Kidney (tissue), 14 donors: ENCODE measurements around the gene CHD6. TPM values are rescaled to one million over a fixed set of nuclear protein-coding genes. Genes with fewer than 3 reads are reported as not detected.

Experiments
- DNase-seq, 5 donors: peaks; one replicate each; pipeline ENCODE4 v3.0.0-alpha.2; 2013 to 2020
- FAIRE-seq: peaks from 2 replicates; lab custom pipeline; 2012; peaks lifted over from hg19 to GRCh38; lab: Jason Lieb, UNC
- H3K27ac ChIP-seq, 2 donors: one replicate each; pipeline ENCODE4 v1.7.0; 2013; ENCODE audit warnings: low read depth in 2 of 2, low read length in 2 of 2, inconsistent platforms in 1 of 2
- H3K27me3 ChIP-seq: one replicate; pipeline ENCODE4 v1.7.1; 2013; ENCODE audit warnings: low read length, inconsistent platforms; ENCODE audit not compliant: control insufficient read depth, insufficient read depth
- H3K36me3 ChIP-seq, 3 donors: one replicate each; pipeline versions ENCODE4 v1.7.0 to v1.7.1; 2013; ENCODE audit warnings: low read length in 3 of 3, control low read depth in 1 of 3, inconsistent platforms in 1 of 3; ENCODE audit not compliant: insufficient read depth in 3 of 3, control insufficient read depth in 2 of 3
- H3K4me1 ChIP-seq, 3 donors: one replicate each; pipeline versions ENCODE4 v1.7.0 to v1.7.1; 2013; ENCODE audit warnings: low read length in 3 of 3, inconsistent platforms in 1 of 3, low read depth in 1 of 3; ENCODE audit not compliant: control insufficient read depth in 2 of 3, insufficient read depth in 2 of 3
- H3K4me3 ChIP-seq, 3 donors: one replicate each; pipeline versions ENCODE4 v1.7.0 to v1.8.1; 2013; ENCODE audit warnings: low read length in 3 of 3, control low read depth in 1 of 3, inconsistent platforms in 1 of 3
- H3K9ac ChIP-seq, 3 donors: one replicate each; pipeline versions ENCODE4 v1.7.0 to v1.7.1; 2013; ENCODE audit warnings: low read length in 3 of 3, control low read depth in 1 of 3, inconsistent platforms in 1 of 3
- H3K9me3 ChIP-seq, 3 donors: one replicate each; pipeline versions ENCODE4 v1.7.0 to v1.7.1; 2013; ENCODE audit warnings: low read length in 3 of 3, control low read depth in 1 of 3, inconsistent platforms in 1 of 3; ENCODE audit not compliant: control insufficient read depth in 2 of 3, insufficient read depth in 1 of 3
- CTCF ChIP-seq: IDR thresholded peaks from 3 replicates; pipeline ENCODE4 v1.5.1; 2012; ENCODE audit warnings: mild to moderate bottlenecking, moderate library complexity, borderline replicate concordance; ENCODE audit not compliant: insufficient read depth; ENCODE audit errors: extremely low read depth
- intact Hi-C: fragments of 100-400 bp; cut with DNase I; formaldehyde crosslinking; loops from one replicate; pipeline ENCODE4 v1.11.1; 2022
- polyA plus RNA-seq: library from polyadenylated mRNA; stranded (reverse); fragments of 350-450 nt; fragmentation: Illumina TruSeq; extraction: RNeasy Lipid Tissue Mini Kit (QIAGEN cat#74804); gene quantifications from one replicate; pipeline ENCODE4 v1.2.3, GENCODE V29; 2014; ENCODE audit warnings: low read depth, low replicate concordance; ENCODE audit not compliant: insufficient read depth
- total RNA-seq: library from RNA; stranded (reverse); fragmentation: NEBNext Ultra II Directional; extraction: Animal tissue kit (Norgen Biotek cat#: 25700); gene quantifications from one replicate; pipeline ENCODE4 v1.2.1, GENCODE V29; 2021
- donor health status: control.
- donor health status: control.
- donor health status: control.
- donor health status: control.
- donor health status: control.
- donor health status: DM: yes; HTN: yes; CAD: no.
- donor health status: Normal renal cell carcinoma (clear cell type).

The CHD6 gene
- total and polyA plus RNA-seq, 2 donors from 2014 or later = 4.5 to 53.5 TPM

GRCh38 chr20:41559658-41560057 lies 58.5 kb downstream of the CHD6 start:
- Histone ChIP-seq H3K9me3 (no peaks in the 10 kb centered on the region), H3K4me1 (peaks cover 0 to 2% (median 0%) of the 10 kb centered on the region in 3 donors), H3K4me3 (no peak overlapping the region), H3K9ac (no peak overlapping the region), H3K27ac (no peak overlapping the region), H3K36me3 (no peaks in the 10 kb centered on the region), H3K27me3 (no peaks in the 10 kb centered on the region)
- FAIRE-seq = no peak
- DNase-seq = no peak
- no peak for TF ChIP-seq CTCF
- intact Hi-C loops = no loop called here

GRCh38 chr20:41553142-41553879 lies 64.9 kb downstream of the CHD6 start:
- Histone ChIP-seq H3K9ac (no peak overlapping the region), H3K27ac (peak overlapping the region; percentile 53 to 57), H3K9me3 (peaks cover 0 to 4% (median 0%) of the 10 kb centered on the region in 3 donors), H3K36me3 (no peaks in the 10 kb centered on the region), H3K27me3 (no peaks in the 10 kb centered on the region), H3K4me1 (no peaks in the 10 kb centered on the region), H3K4me3 (no peak overlapping the region)
- intact Hi-C loops = no loop called here
- FAIRE-seq (no peak), DNase-seq (no peak)
- TF ChIP-seq CTCF = no peak

GRCh38 chr20:41552295-41553068 lies 65.7 kb downstream of the CHD6 start:
- Histone ChIP-seq H3K27me3 (no peaks in the 10 kb centered on the region), H3K4me1 (no peaks in the 10 kb centered on the region), H3K4me3 (no peak overlapping the region), H3K36me3 (no peaks in the 10 kb centered on the region), H3K9ac (no peak overlapping the region), H3K9me3 (peaks cover 0 to 4% (median 0%) of the 10 kb centered on the region in 3 donors), H3K27ac (no peak overlapping the region)
- DNase-seq (no peak), FAIRE-seq (no peak)
- TF ChIP-seq CTCF = no peak
- intact Hi-C loops = no loop called here
